Stimulated activated CD4-positive, alpha-beta T cell treated with anti-CD3 and anti-CD28 coated beads, Interleukin-12 subunit alpha, Interleukin-12 subunit beta, amount 100 ng/mL, for 4 hours (primary cell): ENCODE measurements around the gene PPFIBP2.

ENCODE experiments used
- DNase-seq: peaks from one replicate; pipeline ENCODE4 v3.0.0-alpha.2; 2020

Gene PPFIBP2

GRCh38 chr11:7605186-7605943 is 91.6 kb downstream of the PPFIBP2 start:
- DNase-seq: no peak

GRCh38 chr11:7606496-7606895 is 92.7 kb downstream of the PPFIBP2 start:
- no peak for DNase-seq

- no peak for DNase-seq
Observed at GRCh38 chr11:7609015-7609414, 95.2 kb downstream of the PPFIBP2 start.

GRCh38 chr11:7609521-7609920 is 95.7 kb downstream of the PPFIBP2 start:
- no peak for DNase-seq

GRCh38 chr11:7610393-7610792 is 96.6 kb downstream of the PPFIBP2 start:
- no peak for DNase-seq

GRCh38 chr11:7611411-7611810 is 97.6 kb downstream of the PPFIBP2 start:
- DNase-seq: no peak

- DNase-seq: no peak
Observed at GRCh38 chr11:7612056-7612660, 98.4 kb downstream of the PPFIBP2 start.

GRCh38 chr11:7612661-7613393 is 99.0 kb downstream of the PPFIBP2 start:
- DNase-seq: no peak

GRCh38 chr11:7613394-7613720 is 99.6 kb downstream of the PPFIBP2 start:
- no peak for DNase-seq

- no peak for DNase-seq
Observed at GRCh38 chr11:7614656-7615055, 100.9 kb downstream of the PPFIBP2 start.

GRCh38 chr11:7617032-7617431 is 103.2 kb downstream of the PPFIBP2 start:
- DNase-seq: no peak

GRCh38 chr11:7619322-7619721 is 105.5 kb downstream of the PPFIBP2 start:
- DNase-seq: no peak

- DNase-seq: no peak
Observed at GRCh38 chr11:7621090-7621489, 107.3 kb downstream of the PPFIBP2 start.

- no peak for DNase-seq
Observed at GRCh38 chr11:7621554-7621953, 107.8 kb downstream of the PPFIBP2 start.

GRCh38 chr11:7622721-7623120 is 108.9 kb downstream of the PPFIBP2 start:
- DNase-seq: no peak

- no peak for DNase-seq
Observed at GRCh38 chr11:7628660-7629059, 114.9 kb downstream of the PPFIBP2 start.

- DNase-seq: no peak
Observed at GRCh38 chr11:7630002-7630401, 116.2 kb downstream of the PPFIBP2 start.

- DNase-seq: no peak
Observed at GRCh38 chr11:7632211-7632610, 118.4 kb downstream of the PPFIBP2 start.

- DNase-seq: no peak
Observed at GRCh38 chr11:7635137-7635536, 121.3 kb downstream of the PPFIBP2 start.

GRCh38 chr11:7635708-7636107 is 121.9 kb downstream of the PPFIBP2 start:
- no peak for DNase-seq

- DNase-seq: no peak
Observed at GRCh38 chr11:7636350-7636749, 122.6 kb downstream of the PPFIBP2 start.

- no peak for DNase-seq
Observed at GRCh38 chr11:7637447-7638157, 123.8 kb downstream of the PPFIBP2 start.
